ENCODE measurements around the gene TNS3.

Gene TNS3

GRCh38 chr7:47368190-47368812 lies 213.6 kb downstream of the TNS3 start:
- DNase-seq (ENCODE audit: low read depth in 2 of 2), result no peak

- no peak for DNase-seq (ENCODE audit: low read depth in 2 of 2)
These were observed 214.5 kb downstream of the TNS3 start for GRCh38 chr7:47367369-47367768.

- no peak for DNase-seq (ENCODE audit: low read depth in 2 of 2)
These were observed 215.0 kb downstream of the TNS3 start for GRCh38 chr7:47366960-47367359.

- no peak for DNase-seq (ENCODE audit: low read depth in 2 of 2)
These were observed 215.7 kb downstream of the TNS3 start for GRCh38 chr7:47366211-47366610.

GRCh38 chr7:47362984-47363383 lies 218.9 kb downstream of the TNS3 start:
- DNase-seq (ENCODE audit: low read depth in 2 of 2), result no peak

- no peak for DNase-seq (ENCODE audit: low read depth in 2 of 2)
These were observed 220.1 kb downstream of the TNS3 start for GRCh38 chr7:47361746-47362215.

GRCh38 chr7:47361236-47361635 lies 220.7 kb downstream of the TNS3 start:
- no peak for DNase-seq (ENCODE audit: low read depth in 2 of 2)

GRCh38 chr7:47360301-47360900 lies 221.5 kb downstream of the TNS3 start:
- DNase-seq (ENCODE audit: low read depth in 2 of 2), result no peak

GRCh38 chr7:47358944-47359588 lies 222.8 kb downstream of the TNS3 start:
- DNase-seq (ENCODE audit: low read depth in 2 of 2), result no peak

GRCh38 chr7:47358357-47358756 lies 223.6 kb downstream of the TNS3 start:
- no peak for DNase-seq (ENCODE audit: low read depth in 2 of 2)

- DNase-seq (ENCODE audit: low read depth in 2 of 2), result no peak
These were observed 224.0 kb downstream of the TNS3 start for GRCh38 chr7:47357863-47358262.

GRCh38 chr7:47357361-47357760 lies 224.6 kb downstream of the TNS3 start:
- DNase-seq (ENCODE audit: low read depth in 2 of 2), result no peak

- no peak for DNase-seq (ENCODE audit: low read depth in 2 of 2)
These were observed 225.7 kb downstream of the TNS3 start for GRCh38 chr7:47356261-47356660.

- no peak for DNase-seq (ENCODE audit: low read depth in 2 of 2)
These were observed 226.2 kb downstream of the TNS3 start for GRCh38 chr7:47355684-47356083.

- DNase-seq (ENCODE audit: low read depth in 2 of 2), result no peak
These were observed 226.9 kb downstream of the TNS3 start for GRCh38 chr7:47354831-47355541.

- DNase-seq (ENCODE audit: low read depth in 2 of 2), result no peak
These were observed 227.8 kb downstream of the TNS3 start for GRCh38 chr7:47354071-47354470.

GRCh38 chr7:47352394-47352968 lies 229.4 kb downstream of the TNS3 start:
- no peak for DNase-seq (ENCODE audit: low read depth in 2 of 2)

GRCh38 chr7:47351233-47352154 lies 230.4 kb downstream of the TNS3 start:
- no peak for DNase-seq (ENCODE audit: low read depth in 2 of 2)

- DNase-seq (ENCODE audit: low read depth in 2 of 2), result no peak
These were observed 231.5 kb downstream of the TNS3 start for GRCh38 chr7:47350425-47350824.

- no peak for DNase-seq (ENCODE audit: low read depth in 2 of 2)
These were observed 232.5 kb downstream of the TNS3 start for GRCh38 chr7:47349401-47349800.

GRCh38 chr7:47347816-47348385 lies 234.0 kb downstream of the TNS3 start:
- DNase-seq (ENCODE audit: low read depth in 2 of 2), result no peak
